Measurements from ENCODE around the gene DENND4C. TPM values are rescaled to one million over a fixed set of nuclear protein-coding genes. Genes with fewer than 3 reads are reported as not detected.

Gene DENND4C
- total RNA-seq, 1 donor from 2014 or later, result 41.7 TPM

DNA sequence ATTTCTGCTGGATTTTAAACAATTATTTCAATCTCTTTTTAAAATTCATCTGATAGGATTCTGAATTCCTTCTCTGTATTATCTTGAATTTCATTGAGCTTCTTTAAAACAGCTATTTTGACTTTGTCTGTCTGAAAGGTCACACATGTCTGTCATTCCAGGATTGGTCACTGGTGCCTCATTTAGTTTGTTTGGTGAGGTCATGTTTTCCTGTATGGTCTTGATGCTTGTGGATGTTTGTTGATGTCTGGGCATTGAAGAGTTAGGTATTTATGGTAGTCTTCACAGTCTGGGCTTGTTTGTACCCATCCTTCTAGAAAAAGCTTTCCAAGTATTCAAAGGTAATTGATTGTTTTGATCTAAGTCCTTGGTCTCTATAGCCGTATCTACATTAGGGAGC lies 39.1 kb downstream of the DENND4C start:
- Histone ChIP-seq H3K4me3 (ENCODE audit: low read depth, low read length) (no peak overlapping the region), H3K27me3 (ENCODE audit: control insufficient read depth, insufficient read depth, low read length) (no peaks in the 10 kb centered on the region), H3K36me3 (ENCODE audit: control insufficient read depth, insufficient read depth, low read length) (no peaks in the 10 kb centered on the region)
- TF ChIP-seq, protein P1, sequence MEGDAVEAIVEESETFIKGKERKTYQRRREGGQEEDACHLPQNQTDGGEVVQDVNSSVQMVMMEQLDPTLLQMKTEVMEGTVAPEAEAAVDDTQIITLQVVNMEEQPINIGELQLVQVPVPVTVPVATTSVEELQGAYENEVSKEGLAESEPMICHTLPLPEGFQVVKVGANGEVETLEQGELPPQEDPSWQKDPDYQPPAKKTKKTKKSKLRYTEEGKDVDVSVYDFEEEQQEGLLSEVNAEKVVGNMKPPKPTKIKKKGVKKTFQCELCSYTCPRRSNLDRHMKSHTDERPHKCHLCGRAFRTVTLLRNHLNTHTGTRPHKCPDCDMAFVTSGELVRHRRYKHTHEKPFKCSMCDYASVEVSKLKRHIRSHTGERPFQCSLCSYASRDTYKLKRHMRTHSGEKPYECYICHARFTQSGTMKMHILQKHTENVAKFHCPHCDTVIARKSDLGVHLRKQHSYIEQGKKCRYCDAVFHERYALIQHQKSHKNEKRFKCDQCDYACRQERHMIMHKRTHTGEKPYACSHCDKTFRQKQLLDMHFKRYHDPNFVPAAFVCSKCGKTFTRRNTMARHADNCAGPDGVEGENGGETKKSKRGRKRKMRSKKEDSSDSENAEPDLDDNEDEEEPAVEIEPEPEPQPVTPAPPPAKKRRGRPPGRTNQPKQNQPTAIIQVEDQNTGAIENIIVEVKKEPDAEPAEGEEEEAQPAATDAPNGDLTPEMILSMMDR (IDR thresholded peaks at IDR 0.05; ENCODE audit: insufficient read depth, low read length, poor library complexity, severe bottlenecking), result no peak
- DNase-seq (ENCODE audit: low read depth), result no peak

DNA sequence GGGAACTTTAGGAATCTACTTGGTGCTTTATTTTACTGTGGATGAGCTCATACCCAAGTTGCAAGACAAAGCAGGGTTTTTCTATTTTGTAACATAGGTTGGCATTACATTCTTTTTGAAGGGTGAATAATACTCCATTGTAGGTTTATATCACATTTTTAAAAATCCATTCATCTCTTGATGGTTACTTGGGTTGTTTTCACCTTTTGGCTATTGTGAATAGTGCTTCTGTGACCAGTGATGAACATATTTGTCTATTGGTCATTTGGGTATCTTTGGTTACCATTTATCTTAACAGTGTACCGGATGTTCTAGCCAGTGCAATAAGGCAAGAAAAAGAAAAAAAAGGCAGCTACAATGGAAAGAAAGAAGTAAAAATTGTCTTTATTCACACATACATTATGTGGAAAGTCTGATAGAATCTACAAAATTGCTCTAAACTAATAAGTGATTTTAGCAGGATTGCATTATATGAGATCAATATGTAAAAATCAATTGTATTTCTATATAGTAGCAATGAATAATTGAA lies 40.0 kb downstream of the DENND4C start:
- Histone ChIP-seq H3K36me3 (ENCODE audit: control insufficient read depth, insufficient read depth, low read length) (no peaks in the 10 kb centered on the region), H3K27me3 (ENCODE audit: control insufficient read depth, insufficient read depth, low read length) (no peaks in the 10 kb centered on the region), H3K4me3 (ENCODE audit: low read depth, low read length) (no peak overlapping the region)
- TF ChIP-seq, protein P1 (IDR thresholded peaks at IDR 0.05; ENCODE audit: insufficient read depth, low read length, poor library complexity, severe bottlenecking), result no peak
- no peak for DNase-seq (ENCODE audit: low read depth)

DNA sequence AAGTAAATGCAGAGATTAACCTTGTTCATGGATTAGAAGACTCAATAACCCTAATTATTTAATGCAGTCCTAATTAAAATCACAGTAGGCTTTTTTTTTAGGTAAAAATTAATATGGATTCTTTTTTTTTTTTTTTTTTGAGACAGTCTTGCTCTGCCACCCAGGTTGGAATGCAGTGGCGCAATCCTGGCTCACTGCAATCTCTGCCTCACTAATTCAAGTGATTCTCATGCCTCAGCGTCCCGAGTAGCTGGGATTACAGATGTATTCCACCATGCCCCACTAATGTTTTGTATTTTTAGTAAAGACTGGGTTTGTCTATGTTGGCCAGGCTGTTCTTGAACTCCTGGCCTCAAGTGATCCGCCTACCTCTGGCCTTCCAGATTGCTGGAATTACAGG lies 40.6 kb downstream of the DENND4C start:
- no peaks in the 10 kb centered on the region for H3K36me3 ChIP-seq (ENCODE audit: control insufficient read depth, insufficient read depth, low read length)
- DNase-seq (ENCODE audit: low read depth), result no peak
- no peaks in the 10 kb centered on the region for H3K27me3 ChIP-seq (ENCODE audit: control insufficient read depth, insufficient read depth, low read length)
- no peak overlapping the region for H3K4me3 ChIP-seq (ENCODE audit: low read depth, low read length)
- TF ChIP-seq, protein P1 (IDR thresholded peaks at IDR 0.05; ENCODE audit: insufficient read depth, low read length, poor library complexity, severe bottlenecking), result no peak

DNA sequence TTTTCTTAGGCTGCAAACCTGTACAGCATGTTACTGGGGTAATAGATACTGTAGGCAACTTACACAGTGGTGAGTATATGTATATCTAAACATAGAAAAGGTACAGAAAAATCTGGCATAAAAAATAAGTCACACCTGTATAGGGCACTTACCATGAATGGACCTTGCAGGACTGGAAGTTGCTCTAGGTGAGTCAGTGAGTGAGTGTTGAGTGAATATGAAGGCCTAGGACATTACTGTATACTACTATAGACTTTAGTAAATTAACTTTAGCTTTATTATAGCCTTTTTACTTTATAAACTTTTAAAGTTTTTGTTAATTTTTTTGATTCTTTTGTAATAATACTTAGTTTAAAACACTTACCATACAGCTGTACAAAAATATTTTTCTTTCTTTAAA lies 51.3 kb downstream of the DENND4C start:
- H3K27me3 ChIP-seq (ENCODE audit: control insufficient read depth, insufficient read depth, low read length), result no peaks in the 10 kb centered on the region
- no peaks in the 10 kb centered on the region for H3K36me3 ChIP-seq (ENCODE audit: control insufficient read depth, insufficient read depth, low read length)
- TF ChIP-seq, protein P1 (IDR thresholded peaks at IDR 0.05; ENCODE audit: insufficient read depth, low read length, poor library complexity, severe bottlenecking), result no peak
- DNase-seq (ENCODE audit: low read depth), result no peak
- H3K4me3 ChIP-seq (ENCODE audit: low read depth, low read length), result no peak overlapping the region

DNA sequence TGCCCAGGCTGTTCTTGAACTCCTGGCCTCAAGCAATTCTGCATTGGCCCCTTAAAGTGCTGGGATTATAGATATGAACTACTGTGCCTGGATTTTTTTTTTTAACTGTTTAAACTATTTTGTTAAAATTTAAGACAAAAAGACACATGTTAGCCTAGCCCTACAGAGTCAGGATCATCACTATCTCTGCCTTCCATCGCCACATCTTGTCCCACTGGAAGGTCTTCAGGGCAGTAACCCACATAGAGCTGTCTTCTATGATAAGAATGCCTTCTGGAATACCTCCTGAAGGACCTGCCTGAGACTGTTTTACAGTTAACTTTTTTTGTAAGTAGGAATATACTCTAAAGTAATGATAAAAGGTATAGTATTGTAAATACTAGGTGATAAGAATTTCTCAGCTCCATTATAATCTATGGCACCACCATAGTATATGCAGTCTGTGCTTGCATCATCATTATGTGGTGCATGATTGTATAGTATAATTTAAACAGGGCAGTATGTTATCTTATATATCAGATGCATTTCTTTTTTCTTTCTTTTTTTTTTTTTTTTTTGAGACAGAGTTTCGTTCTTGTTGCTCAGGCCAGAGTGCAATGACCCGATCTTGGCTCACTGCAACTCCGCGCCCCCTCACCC lies 52.7 kb downstream of the DENND4C start:
- H3K36me3 ChIP-seq (ENCODE audit: control insufficient read depth, insufficient read depth, low read length), result no peaks in the 10 kb centered on the region
- H3K27me3 ChIP-seq (ENCODE audit: control insufficient read depth, insufficient read depth, low read length), result no peaks in the 10 kb centered on the region
- H3K4me3 ChIP-seq (ENCODE audit: low read depth, low read length), result no peak overlapping the region
- TF ChIP-seq, protein P1 (IDR thresholded peaks at IDR 0.05; ENCODE audit: insufficient read depth, low read length, poor library complexity, severe bottlenecking), result no peak
- no peak for DNase-seq (ENCODE audit: low read depth)

DNA sequence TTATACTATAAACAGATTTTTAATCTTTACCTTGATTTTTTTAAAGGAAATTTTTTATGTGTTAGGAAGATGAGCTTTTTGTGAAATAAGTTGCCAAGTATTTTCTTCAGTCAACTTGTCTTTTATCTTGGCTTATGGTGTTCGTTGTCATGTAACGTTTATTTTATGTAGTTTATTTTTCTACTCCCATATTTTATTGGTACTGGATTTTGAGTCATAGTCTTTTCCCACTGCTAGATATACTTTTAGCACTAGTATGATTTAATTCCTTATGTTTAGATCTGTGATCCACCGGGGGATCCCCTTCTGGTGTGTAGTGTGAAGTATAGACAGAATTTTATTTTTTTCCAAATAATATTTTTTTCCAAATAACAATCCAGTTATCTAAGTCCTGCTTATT lies 54.2 kb downstream of the DENND4C start:
- H3K36me3 ChIP-seq (ENCODE audit: control insufficient read depth, insufficient read depth, low read length), result no peaks in the 10 kb centered on the region
- DNase-seq (ENCODE audit: low read depth), result no peak
- H3K27me3 ChIP-seq (ENCODE audit: control insufficient read depth, insufficient read depth, low read length), result no peaks in the 10 kb centered on the region
- TF ChIP-seq, protein P1 (IDR thresholded peaks at IDR 0.05; ENCODE audit: insufficient read depth, low read length, poor library complexity, severe bottlenecking), result no peak
- H3K4me3 ChIP-seq (ENCODE audit: low read depth, low read length), result no peak overlapping the region
